Neural cell (in vitro differentiated cells): ENCODE results near the gene CHP2. TPM values are rescaled to one million over a fixed set of nuclear protein-coding genes. Genes with fewer than 3 reads are reported as not detected.

Experiments
- H2AFZ ChIP-seq: fragments of 200-600, 300-800 bp; sonication (generic), shearing (Covaris generic); 2 replicates; pipeline ENCODE4 v1.6.0; 2014; ENCODE audit warnings: low read depth, mild to moderate bottlenecking, antibody characterized with exemption, low read length, moderate library complexity
- H3F3A ChIP-seq: fragments of 200-600 bp; shearing (Covaris generic); 2 replicates; pipeline ENCODE4 v1.6.1; 2016; ENCODE audit warnings: mild to moderate bottlenecking, moderate library complexity, mixed read lengths, antibody characterized with exemption, low read length; ENCODE audit not compliant: insufficient read depth, poor library complexity, severe bottlenecking
- H3K27ac ChIP-seq: fragments of 200-600, 300-800 bp; sonication (generic), shearing (Covaris generic); 2 replicates; pipeline ENCODE4 v1.5.1; 2014; ENCODE audit warnings: mild to moderate bottlenecking, low read length, moderate library complexity
- H3K27me3 ChIP-seq: fragments of 300-800, 200-600 bp; sonication (generic), shearing (Covaris generic); 2 replicates; pipeline ENCODE4 v1.6.0; 2014; ENCODE audit warnings: mild to moderate bottlenecking, low read depth, low read length, moderate library complexity; ENCODE audit not compliant: insufficient read depth
- H3K36me3 ChIP-seq: fragments of 300-800, 200-600 bp; sonication (generic), shearing (Covaris generic); 2 replicates; pipeline ENCODE4 v1.5.1; 2014; ENCODE audit warnings: mild to moderate bottlenecking, antibody characterized with exemption, low read length, moderate library complexity; ENCODE audit not compliant: insufficient read depth
- H3K4me2 ChIP-seq: fragments of 300-800, 200-600 bp; sonication (generic), shearing (Covaris generic); 2 replicates; pipeline ENCODE4 v1.6.0; 2014; ENCODE audit warnings: mild to moderate bottlenecking, low read length
- H3K4me3 ChIP-seq: fragments of 300-800, 200-600 bp; sonication (generic), shearing (Covaris generic); 2 replicates; pipeline ENCODE4 v1.5.1; 2014; ENCODE audit warnings: mild to moderate bottlenecking, low read length, moderate library complexity
- H3K79me2 ChIP-seq: fragments of 200-600 bp; shearing (Covaris generic); replicated peaks from 2 replicates; pipeline ENCODE4 v1.6.0; 2014; ENCODE audit warnings: mild to moderate bottlenecking, low read length, moderate library complexity; ENCODE audit not compliant: insufficient read depth
- H3K9ac ChIP-seq: fragments of 300-800, 200-600 bp; sonication (generic), shearing (Covaris generic); 2 replicates; pipeline ENCODE4 v1.6.1; 2016; ENCODE audit warnings: mild to moderate bottlenecking, low read length, mixed read lengths
- H3K9me2 ChIP-seq: fragments of 200-600 bp; shearing (Covaris generic); 2 replicates; pipeline ENCODE4 v1.6.1; 2016; ENCODE audit warnings: mild to moderate bottlenecking, low read length, mixed read lengths; ENCODE audit not compliant: insufficient read depth
- H3K9me3 ChIP-seq: fragments of 200-600, 300-800 bp; sonication (generic), shearing (Covaris generic); 2 replicates; pipeline ENCODE4 v1.6.1; 2016; ENCODE audit warnings: mild to moderate bottlenecking, mixed run types, low read length, moderate library complexity, mixed read lengths
- H4K20me1 ChIP-seq: fragments of 200-600 bp; shearing (Covaris generic); 2 replicates; pipeline ENCODE4 v1.6.1; 2016; ENCODE audit warnings: mild to moderate bottlenecking, mixed run types; ENCODE audit not compliant: insufficient read depth
- EP300 ChIP-seq: fragments of 450-650 bp; conservative IDR thresholded peaks from 2 replicates; pipeline ENCODE4 v1.6.1; 2014; ENCODE audit warnings: antibody characterized with exemption, mild to moderate bottlenecking, moderate library complexity; ENCODE audit not compliant: poor library complexity, severe bottlenecking
- EZH2 ChIP-seq: fragments of 200-600, 300-800 bp; shearing (Covaris generic), sonication (generic); IDR thresholded peaks from 2 replicates; pipeline ENCODE4 v1.6.1; 2014; ENCODE audit warnings: antibody characterized with exemption, low read length, borderline replicate concordance, mild to moderate bottlenecking; ENCODE audit not compliant: insufficient read depth, poor library complexity, severe bottlenecking
- MXI1 ChIP-seq: fragments of 450-650 bp; conservative IDR thresholded peaks from 2 replicates; pipeline ENCODE4 v1.6.1; 2014; ENCODE audit warnings: antibody characterized with exemption, mild to moderate bottlenecking; ENCODE audit not compliant: poor library complexity, severe bottlenecking
- POLR2AphosphoS5 ChIP-seq: IDR thresholded peaks from 2 replicates; pipeline ENCODE4 v1.6.1; 2012
- RAD21 ChIP-seq: fragments of 450-650 bp; conservative IDR thresholded peaks from 2 replicates; pipeline ENCODE4 v1.6.1; 2014; ENCODE audit warnings: antibody characterized with exemption, mild to moderate bottlenecking, moderate library complexity
- SMC3 ChIP-seq: fragments of 450-650 bp; conservative IDR thresholded peaks from 2 replicates; pipeline ENCODE4 v1.6.1; 2014; ENCODE audit warnings: antibody characterized with exemption, mild to moderate bottlenecking, moderate library complexity; ENCODE audit not compliant: poor library complexity
- TAF1 ChIP-seq: IDR thresholded peaks from 2 replicates; pipeline ENCODE4 v1.6.1; 2012; ENCODE audit warnings: low read depth
- polyA plus RNA-seq: library from polyadenylated mRNA; depleted of rRNA; stranded (reverse); fragments of >200 nt; gene quantifications from 2 replicates; pipeline ENCODE4 v1.2.3, GENCODE V29; 2014
- TF ChIP-seq, protein P1 (sequence below): IDR thresholded peaks from 2 replicates; pipeline ENCODE4 v1.6.1; 2012; ENCODE audit warnings: borderline replicate concordance
- TF ChIP-seq, protein P2 (sequence below): fragments of 450-650 bp; IDR thresholded peaks from 2 replicates; pipeline ENCODE4 v1.5.1; 2014; ENCODE audit warnings: antibody characterized with exemption, mild to moderate bottlenecking, moderate library complexity; ENCODE audit not compliant: poor library complexity, severe bottlenecking

CHP2 gene
- polyA plus RNA-seq, 1 donor from 2014 or later = not detected

DNA sequence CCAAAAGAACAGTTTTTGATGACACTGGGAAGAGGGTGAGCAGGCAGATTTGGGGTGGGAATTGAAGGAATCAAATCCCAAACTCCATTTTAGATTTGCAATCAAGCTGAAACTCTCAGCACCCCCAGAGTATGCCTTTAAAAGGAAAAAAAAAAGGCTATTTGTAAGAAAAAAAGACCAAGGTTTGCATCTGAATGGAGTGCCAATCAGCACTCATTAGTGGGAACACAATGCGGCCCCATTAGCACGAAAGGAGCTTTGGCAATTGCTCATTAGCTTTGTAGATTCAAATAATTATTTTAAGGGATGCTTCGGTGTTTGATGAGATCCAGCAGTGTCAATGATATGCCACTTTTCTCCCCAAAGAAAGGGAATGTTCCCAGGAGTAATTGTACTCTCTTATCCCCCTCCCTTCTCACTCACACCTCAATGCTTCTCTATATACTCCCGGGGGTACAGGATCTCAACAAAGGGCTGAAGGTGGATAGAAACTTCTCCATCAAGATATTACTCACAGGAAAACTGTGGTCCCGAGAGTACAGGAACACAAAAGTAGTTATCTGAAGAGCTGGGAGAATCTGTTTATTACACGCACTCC lies 32.2 kb downstream of the CHP2 start:
- no peaks in the 10 kb centered on the region for H3K79me2 ChIP-seq
- no peaks in the 10 kb centered on the region for H4K20me1 ChIP-seq
- H3F3A ChIP-seq = no peaks in the 10 kb centered on the region
- no peaks in the 10 kb centered on the region for H3K9me3 ChIP-seq
- no peak overlapping the region for H3K27ac ChIP-seq
- no peaks in the 10 kb centered on the region for H3K27me3 ChIP-seq
- H3K9me2 ChIP-seq = no peaks in the 10 kb centered on the region
- H3K4me3 ChIP-seq = no peak overlapping the region
- TF ChIP-seq RAD21 = no peak
- TF ChIP-seq, protein P1, sequence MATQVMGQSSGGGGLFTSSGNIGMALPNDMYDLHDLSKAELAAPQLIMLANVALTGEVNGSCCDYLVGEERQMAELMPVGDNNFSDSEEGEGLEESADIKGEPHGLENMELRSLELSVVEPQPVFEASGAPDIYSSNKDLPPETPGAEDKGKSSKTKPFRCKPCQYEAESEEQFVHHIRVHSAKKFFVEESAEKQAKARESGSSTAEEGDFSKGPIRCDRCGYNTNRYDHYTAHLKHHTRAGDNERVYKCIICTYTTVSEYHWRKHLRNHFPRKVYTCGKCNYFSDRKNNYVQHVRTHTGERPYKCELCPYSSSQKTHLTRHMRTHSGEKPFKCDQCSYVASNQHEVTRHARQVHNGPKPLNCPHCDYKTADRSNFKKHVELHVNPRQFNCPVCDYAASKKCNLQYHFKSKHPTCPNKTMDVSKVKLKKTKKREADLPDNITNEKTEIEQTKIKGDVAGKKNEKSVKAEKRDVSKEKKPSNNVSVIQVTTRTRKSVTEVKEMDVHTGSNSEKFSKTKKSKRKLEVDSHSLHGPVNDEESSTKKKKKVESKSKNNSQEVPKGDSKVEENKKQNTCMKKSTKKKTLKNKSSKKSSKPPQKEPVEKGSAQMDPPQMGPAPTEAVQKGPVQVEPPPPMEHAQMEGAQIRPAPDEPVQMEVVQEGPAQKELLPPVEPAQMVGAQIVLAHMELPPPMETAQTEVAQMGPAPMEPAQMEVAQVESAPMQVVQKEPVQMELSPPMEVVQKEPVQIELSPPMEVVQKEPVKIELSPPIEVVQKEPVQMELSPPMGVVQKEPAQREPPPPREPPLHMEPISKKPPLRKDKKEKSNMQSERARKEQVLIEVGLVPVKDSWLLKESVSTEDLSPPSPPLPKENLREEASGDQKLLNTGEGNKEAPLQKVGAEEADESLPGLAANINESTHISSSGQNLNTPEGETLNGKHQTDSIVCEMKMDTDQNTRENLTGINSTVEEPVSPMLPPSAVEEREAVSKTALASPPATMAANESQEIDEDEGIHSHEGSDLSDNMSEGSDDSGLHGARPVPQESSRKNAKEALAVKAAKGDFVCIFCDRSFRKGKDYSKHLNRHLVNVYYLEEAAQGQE = no peak
- no peak for TF ChIP-seq MXI1
- TF ChIP-seq EZH2 = no peak
- TF ChIP-seq TAF1 = no peak
- TF ChIP-seq SMC3 = no peak
- no peak for TF ChIP-seq EP300
- TF ChIP-seq, protein P2, sequence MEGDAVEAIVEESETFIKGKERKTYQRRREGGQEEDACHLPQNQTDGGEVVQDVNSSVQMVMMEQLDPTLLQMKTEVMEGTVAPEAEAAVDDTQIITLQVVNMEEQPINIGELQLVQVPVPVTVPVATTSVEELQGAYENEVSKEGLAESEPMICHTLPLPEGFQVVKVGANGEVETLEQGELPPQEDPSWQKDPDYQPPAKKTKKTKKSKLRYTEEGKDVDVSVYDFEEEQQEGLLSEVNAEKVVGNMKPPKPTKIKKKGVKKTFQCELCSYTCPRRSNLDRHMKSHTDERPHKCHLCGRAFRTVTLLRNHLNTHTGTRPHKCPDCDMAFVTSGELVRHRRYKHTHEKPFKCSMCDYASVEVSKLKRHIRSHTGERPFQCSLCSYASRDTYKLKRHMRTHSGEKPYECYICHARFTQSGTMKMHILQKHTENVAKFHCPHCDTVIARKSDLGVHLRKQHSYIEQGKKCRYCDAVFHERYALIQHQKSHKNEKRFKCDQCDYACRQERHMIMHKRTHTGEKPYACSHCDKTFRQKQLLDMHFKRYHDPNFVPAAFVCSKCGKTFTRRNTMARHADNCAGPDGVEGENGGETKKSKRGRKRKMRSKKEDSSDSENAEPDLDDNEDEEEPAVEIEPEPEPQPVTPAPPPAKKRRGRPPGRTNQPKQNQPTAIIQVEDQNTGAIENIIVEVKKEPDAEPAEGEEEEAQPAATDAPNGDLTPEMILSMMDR = no peak
- no peak for TF ChIP-seq POLR2AphosphoS5
- H2AFZ ChIP-seq = no peak overlapping the region
- H3K36me3 ChIP-seq = no peaks in the 10 kb centered on the region
- no peak overlapping the region for H3K4me2 ChIP-seq
- H3K9ac ChIP-seq = no peak overlapping the region

DNA sequence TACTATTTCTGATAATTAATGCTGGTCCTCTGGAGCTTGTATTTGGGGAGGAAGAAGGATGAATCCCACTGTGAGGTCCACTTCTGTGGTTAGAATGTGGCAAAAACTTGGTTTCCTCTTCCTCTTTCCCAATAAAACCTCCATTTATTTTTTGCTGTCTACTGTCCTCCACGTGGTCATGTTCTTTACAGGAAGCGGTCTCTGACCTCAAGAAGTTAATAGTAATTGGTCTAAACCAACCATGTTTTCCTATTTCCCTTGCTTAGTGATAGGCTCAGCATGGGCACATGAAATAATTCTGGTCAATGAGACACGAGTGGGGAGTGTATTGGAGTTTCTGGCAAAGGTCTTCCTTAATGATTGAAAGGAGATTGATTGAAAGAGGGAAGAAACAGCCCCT lies 33.9 kb downstream of the CHP2 start:
- Histone ChIP-seq H3K36me3 (no peaks in the 10 kb centered on the region), H3K79me2 (no peaks in the 10 kb centered on the region), H3K27ac (no peak overlapping the region), H3K9me2 (no peaks in the 10 kb centered on the region), H3K4me2 (no peak overlapping the region), H2AFZ (no peak overlapping the region), H3F3A (no peaks in the 10 kb centered on the region), H3K27me3 (no peaks in the 10 kb centered on the region), H3K9me3 (no peaks in the 10 kb centered on the region), H4K20me1 (no peaks in the 10 kb centered on the region), H3K4me3 (no peak overlapping the region), H3K9ac (no peak overlapping the region)
- TF ChIP-seq SMC3 = no peak
- no peak for TF ChIP-seq EP300
- no peak for TF ChIP-seq MXI1
